Activated naive CD4-positive, alpha-beta T cell treated with anti-CD3 and anti-CD28 coated beads, Interleukin-2, amount 10 ng/mL, durations not matched to agents 7 days and 5 days (primary cell): Measurements from ENCODE around the gene METTL8.
"Not testable (repeated sequence)": the region's sequence is repeated elsewhere in the genome, so short reads cannot be mapped to it uniquely, and the experiment has no call there.

Experiments
- CTCF ChIA-PET: fragments of 350-600 bp; sonication (Branson Sonifier 250); formaldehyde crosslinking; loops from one replicate; lab custom pipeline; 2021; ENCODE audit warnings: antibody characterized with exemption; lab: Charles Lee
- DNase-seq: peaks from one replicate; pipeline ENCODE4 v3.0.0-alpha.2; 2020
- H3K27ac Mint-ChIP-seq: one replicate; pipeline ENCODE4 v1.8.0; 2021; ENCODE audit warnings: mild to moderate bottlenecking, moderate library complexity, mixed read lengths
- H3K27me3 Mint-ChIP-seq: one replicate; pipeline ENCODE4 v1.8.0; 2021; ENCODE audit warnings: mild to moderate bottlenecking, mixed read lengths
- H3K36me3 Mint-ChIP-seq: one replicate; pipeline ENCODE4 v1.8.0; 2021; ENCODE audit warnings: mixed read lengths
- H3K4me1 Mint-ChIP-seq: one replicate; pipeline ENCODE4 v1.8.0; 2021; ENCODE audit warnings: mixed read lengths
- H3K4me3 Mint-ChIP-seq: one replicate; pipeline ENCODE4 v1.8.0; 2021; ENCODE audit warnings: mild to moderate bottlenecking, moderate library complexity, mixed read lengths
- H3K9me3 Mint-ChIP-seq: one replicate; pipeline ENCODE4 v1.8.0; 2021; ENCODE audit warnings: mixed read lengths

The METTL8 gene

DNA sequence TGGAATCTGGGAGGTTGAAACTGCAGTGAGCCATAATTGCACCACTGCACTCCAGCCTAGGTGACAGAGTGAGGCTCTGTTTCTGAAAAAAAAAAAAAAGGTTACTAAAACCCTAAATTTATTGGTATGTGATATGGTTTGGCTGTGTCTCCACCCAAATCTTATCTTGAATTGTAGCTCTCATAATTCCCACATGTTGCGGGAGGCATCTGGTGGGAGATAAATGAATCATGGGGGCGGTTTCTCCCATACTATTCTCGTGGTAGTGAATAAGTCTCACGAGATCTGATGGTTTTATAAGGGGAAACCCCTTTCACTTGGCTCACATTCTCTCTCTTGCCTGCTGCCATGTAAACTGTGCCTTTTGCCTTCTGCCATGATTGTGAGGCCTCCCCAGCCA lies 19.1 kb downstream of the METTL8 start:
- H3K4me1 Mint-ChIP-seq, H3K4me3 Mint-ChIP-seq, H3K27ac Mint-ChIP-seq, DNase-seq, H3K36me3 Mint-ChIP-seq, H3K9me3 Mint-ChIP-seq, H3K27me3 Mint-ChIP-seq: not testable (repeated sequence)
- CTCF ChIA-PET: interaction anchor here (0.7 kb wide), 1 partner anchor 486 kb away, joined by 3 read pairs; the partner anchor contains the start of gene GORASP2

- H3K4me3 Mint-ChIP-seq: no peak overlapping the region
- CTCF ChIA-PET: interaction anchor here (0.9 kb wide), 1 partner anchor 15 kb away, joined by 3 read pairs; no protein-coding TSS in a partner anchor
- H3K9me3 Mint-ChIP-seq: no peaks in the 10 kb centered on the region
- no peak for DNase-seq
- no peaks in the 10 kb centered on the region for H3K27me3 Mint-ChIP-seq
- peaks cover 3% of the 10 kb centered on the region for H3K36me3 Mint-ChIP-seq
- H3K4me1 Mint-ChIP-seq: peaks cover 7% of the 10 kb centered on the region
- H3K27ac Mint-ChIP-seq: no peak overlapping the region
Observed at GRCh38 chr2:171412571-171413175, 21.1 kb downstream of the METTL8 start.

DNA sequence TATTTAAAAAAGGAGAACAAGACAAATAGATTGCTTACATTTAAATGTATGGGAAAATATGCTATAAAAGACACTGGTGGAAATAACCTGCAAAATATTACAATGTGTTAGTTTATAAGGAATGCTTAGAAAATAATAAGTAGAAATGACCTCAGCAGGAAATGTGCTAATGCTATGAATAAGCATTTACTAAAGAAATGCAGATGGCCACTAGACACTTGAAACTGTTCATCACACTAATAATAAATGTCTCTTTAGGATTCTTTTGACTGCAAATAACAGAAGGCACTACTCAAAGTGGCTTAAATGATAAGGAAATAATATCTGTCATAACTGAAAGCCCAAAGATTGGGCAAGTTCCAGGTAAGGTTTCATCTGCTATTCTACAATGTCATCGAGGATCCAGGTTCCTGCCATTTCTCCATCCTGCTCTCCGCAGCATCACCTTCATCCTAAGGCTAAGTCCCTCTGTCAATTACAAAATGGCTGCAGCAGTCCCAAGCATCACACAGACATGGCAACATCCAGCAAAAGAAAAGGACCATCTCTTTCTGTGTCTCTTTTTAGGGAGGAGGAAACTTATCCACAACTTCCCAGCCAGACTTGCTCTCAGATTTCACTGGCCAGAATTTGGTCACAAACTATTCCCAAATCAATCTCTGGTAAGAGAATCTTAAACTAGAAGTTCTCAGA lies 21.9 kb downstream of the METTL8 start:
- Mint-ChIP-seq H3K4me1 (peaks cover 10% of the 10 kb centered on the region), H3K27me3 (no peaks in the 10 kb centered on the region), H3K36me3 (peaks cover 4% of the 10 kb centered on the region), H3K4me3 (no peak overlapping the region), H3K27ac (no peak overlapping the region), H3K9me3 (peaks cover under 1% of the 10 kb centered on the region)
- no peak for DNase-seq
- CTCF ChIA-PET: no interaction called here

GRCh38 chr2:171411214-171411613 lies 22.6 kb downstream of the METTL8 start:
- Mint-ChIP-seq H3K27me3 (no peaks in the 10 kb centered on the region), H3K4me3 (no peak overlapping the region), H3K27ac (no peak overlapping the region), H3K36me3 (peaks cover 4% of the 10 kb centered on the region), H3K9me3 (peaks cover 1% of the 10 kb centered on the region), H3K4me1 (peaks cover 11% of the 10 kb centered on the region)
- CTCF ChIA-PET: no interaction called here
- DNase-seq: no peak

DNA sequence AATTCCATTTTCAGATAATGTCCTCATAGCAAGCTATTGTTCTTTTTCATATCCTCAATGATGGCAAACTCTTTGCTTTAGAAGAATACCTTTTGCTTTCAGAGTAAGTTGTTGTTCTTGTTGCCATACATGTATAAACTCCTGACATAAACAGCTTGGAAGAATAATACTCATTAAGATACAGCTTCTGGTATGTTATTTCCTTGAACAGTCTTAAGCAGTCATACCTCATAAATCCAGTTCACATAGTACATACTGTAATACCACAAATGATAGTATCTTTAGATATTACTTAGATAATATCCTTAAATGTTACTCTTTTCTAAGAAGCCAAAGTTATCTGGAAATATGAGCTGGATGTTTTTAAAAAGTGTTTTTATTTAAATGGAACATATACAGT lies 23.2 kb downstream of the METTL8 start:
- no peaks in the 10 kb centered on the region for H3K27me3 Mint-ChIP-seq
- CTCF ChIA-PET: interaction anchor here (1.0 kb wide), 1 partner anchor 437 kb away, joined by 3 read pairs; no protein-coding TSS in a partner anchor
- no peak overlapping the region for H3K27ac Mint-ChIP-seq
- H3K4me1 Mint-ChIP-seq: peaks cover 6% of the 10 kb centered on the region
- H3K9me3 Mint-ChIP-seq: peaks cover 1% of the 10 kb centered on the region
- DNase-seq: no peak
- H3K36me3 Mint-ChIP-seq: peaks cover 6% of the 10 kb centered on the region
- no peak overlapping the region for H3K4me3 Mint-ChIP-seq

- H3K27me3 Mint-ChIP-seq: no peaks in the 10 kb centered on the region
- H3K4me1 Mint-ChIP-seq: peaks cover 6% of the 10 kb centered on the region
- no peak for DNase-seq
- no peak overlapping the region for H3K4me3 Mint-ChIP-seq
- H3K27ac Mint-ChIP-seq: no peak overlapping the region
- peaks cover 6% of the 10 kb centered on the region for H3K36me3 Mint-ChIP-seq
- CTCF ChIA-PET: interaction anchor here (1.0 kb wide), 1 partner anchor 437 kb away, joined by 3 read pairs; no protein-coding TSS in a partner anchor
- peaks cover 1% of the 10 kb centered on the region for H3K9me3 Mint-ChIP-seq
Observed at GRCh38 chr2:171410101-171410500, 23.7 kb downstream of the METTL8 start.

GRCh38 chr2:171409436-171409971 lies 24.3 kb downstream of the METTL8 start:
- H3K27me3 Mint-ChIP-seq: no peaks in the 10 kb centered on the region
- DNase-seq: no peak
- peak overlapping the region; percentile 51 for H3K4me3 Mint-ChIP-seq
- peaks cover 6% of the 10 kb centered on the region for H3K4me1 Mint-ChIP-seq
- peaks cover 5% of the 10 kb centered on the region for H3K36me3 Mint-ChIP-seq
- H3K27ac Mint-ChIP-seq: no peak overlapping the region
- CTCF ChIA-PET: no interaction called here
- H3K9me3 Mint-ChIP-seq: peaks cover 1% of the 10 kb centered on the region

DNA sequence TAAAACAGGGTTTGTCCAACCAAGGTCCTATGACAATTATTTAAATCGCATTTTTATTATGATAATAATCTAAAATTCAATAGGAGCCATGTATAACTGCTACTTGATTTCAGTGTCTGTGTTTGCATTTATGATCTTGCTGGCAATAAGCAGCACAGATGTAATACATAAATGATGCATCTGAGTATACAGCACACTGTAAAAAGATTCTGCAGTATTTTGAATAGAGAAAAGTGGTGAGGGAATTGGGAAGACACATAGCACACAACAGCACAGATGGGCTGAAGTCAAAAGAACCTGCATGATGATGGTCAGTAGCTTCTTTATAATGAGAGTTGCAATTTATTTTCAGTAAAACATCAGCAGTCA lies 26.1 kb downstream of the METTL8 start:
- CTCF ChIA-PET: no interaction called here
- no peaks in the 10 kb centered on the region for H3K27me3 Mint-ChIP-seq
- peaks cover 6% of the 10 kb centered on the region for H3K4me1 Mint-ChIP-seq
- peaks cover 3% of the 10 kb centered on the region for H3K36me3 Mint-ChIP-seq
- no peak overlapping the region for H3K4me3 Mint-ChIP-seq
- no peak for DNase-seq
- no peak overlapping the region for H3K27ac Mint-ChIP-seq
- H3K9me3 Mint-ChIP-seq: peaks cover 1% of the 10 kb centered on the region

DNA sequence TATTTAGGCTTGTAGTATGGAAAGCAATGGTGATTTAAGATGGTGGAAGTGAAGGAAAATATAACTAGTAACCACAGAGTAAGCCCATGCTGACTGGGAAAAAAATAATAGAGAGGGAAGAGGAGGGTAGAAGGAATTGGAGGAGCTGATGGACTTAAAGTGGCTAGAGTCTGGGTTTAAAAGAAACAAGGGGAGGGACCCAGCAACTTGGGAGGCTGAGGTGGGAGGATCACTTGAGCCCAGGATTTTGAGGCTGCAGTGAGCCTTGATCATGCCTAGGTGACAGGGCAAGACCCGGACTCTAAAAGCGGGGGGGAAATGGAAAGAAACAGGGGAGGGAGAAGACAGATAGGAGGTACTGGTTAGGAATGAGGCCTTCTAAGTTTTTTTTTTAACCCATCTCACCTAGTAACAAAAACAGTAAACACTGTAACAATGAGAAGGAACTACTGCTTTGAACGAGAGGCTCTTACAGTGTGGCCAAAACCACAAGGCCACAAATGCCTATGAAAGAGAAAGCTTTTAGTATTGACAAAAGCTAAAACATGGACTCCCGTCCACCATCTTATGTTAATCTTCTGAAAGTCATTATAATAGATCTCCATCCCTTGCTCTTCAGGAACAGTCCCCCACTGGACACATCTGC lies 26.6 kb downstream of the METTL8 start:
- no peaks in the 10 kb centered on the region for H3K27me3 Mint-ChIP-seq
- H3K9me3 Mint-ChIP-seq: peaks cover 3% of the 10 kb centered on the region
- H3K27ac Mint-ChIP-seq: no peak overlapping the region
- no peak overlapping the region for H3K4me3 Mint-ChIP-seq
- CTCF ChIA-PET: interaction anchor here (0.6 kb wide), 1 partner anchor 36 kb away, joined by 3 read pairs; no protein-coding TSS in a partner anchor
- H3K36me3 Mint-ChIP-seq: peaks cover 5% of the 10 kb centered on the region
- peaks cover 6% of the 10 kb centered on the region for H3K4me1 Mint-ChIP-seq
- no peak for DNase-seq

- H3K4me1 Mint-ChIP-seq: peaks cover 6% of the 10 kb centered on the region
- DNase-seq: no peak
- peaks cover 8% of the 10 kb centered on the region for H3K36me3 Mint-ChIP-seq
- CTCF ChIA-PET: interaction anchor here (1.4 kb wide), 1 partner anchor 10 kb away, joined by 4 read pairs; no protein-coding TSS in a partner anchor
- H3K4me3 Mint-ChIP-seq: no peak overlapping the region
- peaks cover 11% of the 10 kb centered on the region for H3K9me3 Mint-ChIP-seq
- no peaks in the 10 kb centered on the region for H3K27me3 Mint-ChIP-seq
- no peak overlapping the region for H3K27ac Mint-ChIP-seq
Observed at GRCh38 chr2:171406044-171406443, 27.7 kb downstream of the METTL8 start.

GRCh38 chr2:171405546-171405945 lies 28.2 kb downstream of the METTL8 start:
- Mint-ChIP-seq H3K9me3 (peaks cover 11% of the 10 kb centered on the region), H3K4me3 (no peak overlapping the region), H3K27me3 (no peaks in the 10 kb centered on the region), H3K27ac (no peak overlapping the region), H3K36me3 (peaks cover 8% of the 10 kb centered on the region), H3K4me1 (peaks cover 6% of the 10 kb centered on the region)
- CTCF ChIA-PET: interaction anchor here (1.4 kb wide), 1 partner anchor 11 kb away, joined by 4 read pairs; no protein-coding TSS in a partner anchor
- no peak for DNase-seq

- no peak for DNase-seq
- CTCF ChIA-PET: no interaction called here
- Mint-ChIP-seq H3K9me3 (peaks cover 11% of the 10 kb centered on the region), H3K36me3 (peaks cover 8% of the 10 kb centered on the region), H3K4me3 (no peak overlapping the region), H3K27ac (no peak overlapping the region), H3K4me1 (peaks cover 6% of the 10 kb centered on the region), H3K27me3 (no peaks in the 10 kb centered on the region)
Observed at GRCh38 chr2:171404719-171405118, 29.1 kb downstream of the METTL8 start.

- Mint-ChIP-seq H3K36me3 (peaks cover 8% of the 10 kb centered on the region), H3K9me3 (peaks cover 11% of the 10 kb centered on the region), H3K27me3 (no peaks in the 10 kb centered on the region), H3K4me1 (peaks cover 4% of the 10 kb centered on the region), H3K4me3 (no peak overlapping the region), H3K27ac (no peak overlapping the region)
- CTCF ChIA-PET: no interaction called here
- no peak for DNase-seq
Observed at GRCh38 chr2:171404261-171404660, 29.5 kb downstream of the METTL8 start.

DNA sequence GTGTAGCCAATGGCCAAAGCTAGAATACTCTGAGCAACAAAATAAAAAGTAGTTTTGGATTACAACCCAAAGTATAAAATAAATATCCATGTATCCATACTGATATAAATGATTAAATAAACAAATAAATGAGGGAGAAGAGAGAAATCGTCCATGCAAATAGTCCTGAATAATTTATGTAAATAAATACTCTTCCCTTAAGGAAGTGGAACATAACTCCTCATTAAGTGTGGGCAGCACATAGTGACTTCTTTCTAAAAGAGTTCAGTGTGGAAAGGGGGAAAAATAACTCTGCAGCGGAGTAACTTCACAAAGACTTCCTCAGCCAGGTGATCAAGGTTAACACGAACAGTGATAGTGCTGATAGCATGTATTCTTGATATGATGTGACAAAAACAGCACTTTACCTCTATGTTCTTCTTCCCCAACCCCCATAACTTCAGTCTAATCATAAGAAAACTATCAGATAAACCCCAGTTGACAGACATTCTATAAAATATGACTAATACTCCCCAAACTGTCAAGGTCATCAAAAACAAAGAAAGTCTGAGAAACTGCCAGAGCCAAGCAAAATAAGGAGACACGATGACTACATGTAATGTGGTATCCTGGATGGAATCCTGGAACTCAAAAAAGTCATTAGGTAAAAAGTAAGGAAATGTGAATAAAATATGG lies 30.7 kb downstream of the METTL8 start:
- no peak for DNase-seq
- Mint-ChIP-seq H3K4me1 (peaks cover 4% of the 10 kb centered on the region), H3K27me3 (no peaks in the 10 kb centered on the region), H3K27ac (no peak overlapping the region), H3K4me3 (no peak overlapping the region), H3K9me3 (peaks cover 11% of the 10 kb centered on the region), H3K36me3 (peaks cover 8% of the 10 kb centered on the region)
- CTCF ChIA-PET: no interaction called here
